ENCODE results near the gene CD93. TPM values are rescaled to one million over a fixed set of nuclear protein-coding genes. Genes with fewer than 3 reads are reported as not detected.

Gene CD93
- total RNA-seq, 1 donor from 2014 or later = 3.4 TPM

DNA sequence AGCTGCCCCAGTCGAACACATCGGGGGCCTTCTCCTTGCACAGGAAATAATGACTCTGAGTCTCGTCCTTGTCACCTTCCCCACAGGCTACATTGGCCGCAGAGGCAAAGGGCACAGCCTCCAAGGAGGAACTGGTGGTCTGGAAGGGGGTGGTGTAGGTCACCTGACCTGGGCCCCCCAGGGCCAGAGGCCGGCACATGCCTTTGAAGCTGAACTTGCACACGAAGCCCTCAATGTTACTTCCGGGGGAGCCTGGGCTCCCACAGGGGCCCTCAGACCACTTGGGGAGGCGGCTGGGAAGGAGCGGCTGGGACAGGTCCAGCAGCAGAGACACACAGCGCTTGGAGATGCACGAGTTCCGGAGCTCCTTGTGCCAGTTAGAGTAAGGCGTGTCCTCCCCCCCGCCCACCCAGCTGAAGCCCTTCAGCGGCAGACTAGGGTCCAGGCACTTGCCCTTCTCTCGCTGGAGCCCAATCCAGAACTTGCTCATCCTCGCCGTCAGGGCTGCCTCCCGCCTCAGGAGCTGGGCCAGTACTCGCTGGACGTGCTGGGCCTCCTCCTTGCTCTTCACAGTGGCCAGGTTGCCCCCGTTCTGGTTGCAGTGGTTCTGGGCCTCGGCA lies 578 bp downstream of the CD93 start:
- Mint-ChIP-seq H3K9me3 (ENCODE audit: low read depth) (no peaks in the 10 kb centered on the region), H3K4me3 (ENCODE audit: unreplicated experiment) (no peak overlapping the region), H3K36me3 (ENCODE audit: low read depth) (no peaks in the 10 kb centered on the region), H3K27ac (ENCODE audit: unreplicated experiment) (no peak overlapping the region), H3K27me3 (ENCODE audit: low read depth) (no peaks in the 10 kb centered on the region), H3K4me1 (ENCODE audit: low read depth) (peaks cover 19% of the 10 kb centered on the region)
- TF ChIP-seq, protein P1, sequence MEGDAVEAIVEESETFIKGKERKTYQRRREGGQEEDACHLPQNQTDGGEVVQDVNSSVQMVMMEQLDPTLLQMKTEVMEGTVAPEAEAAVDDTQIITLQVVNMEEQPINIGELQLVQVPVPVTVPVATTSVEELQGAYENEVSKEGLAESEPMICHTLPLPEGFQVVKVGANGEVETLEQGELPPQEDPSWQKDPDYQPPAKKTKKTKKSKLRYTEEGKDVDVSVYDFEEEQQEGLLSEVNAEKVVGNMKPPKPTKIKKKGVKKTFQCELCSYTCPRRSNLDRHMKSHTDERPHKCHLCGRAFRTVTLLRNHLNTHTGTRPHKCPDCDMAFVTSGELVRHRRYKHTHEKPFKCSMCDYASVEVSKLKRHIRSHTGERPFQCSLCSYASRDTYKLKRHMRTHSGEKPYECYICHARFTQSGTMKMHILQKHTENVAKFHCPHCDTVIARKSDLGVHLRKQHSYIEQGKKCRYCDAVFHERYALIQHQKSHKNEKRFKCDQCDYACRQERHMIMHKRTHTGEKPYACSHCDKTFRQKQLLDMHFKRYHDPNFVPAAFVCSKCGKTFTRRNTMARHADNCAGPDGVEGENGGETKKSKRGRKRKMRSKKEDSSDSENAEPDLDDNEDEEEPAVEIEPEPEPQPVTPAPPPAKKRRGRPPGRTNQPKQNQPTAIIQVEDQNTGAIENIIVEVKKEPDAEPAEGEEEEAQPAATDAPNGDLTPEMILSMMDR (IDR thresholded peaks at IDR 0.05) = no peak
- no peak for DNase-seq (ENCODE audit: low spot score)

DNA sequence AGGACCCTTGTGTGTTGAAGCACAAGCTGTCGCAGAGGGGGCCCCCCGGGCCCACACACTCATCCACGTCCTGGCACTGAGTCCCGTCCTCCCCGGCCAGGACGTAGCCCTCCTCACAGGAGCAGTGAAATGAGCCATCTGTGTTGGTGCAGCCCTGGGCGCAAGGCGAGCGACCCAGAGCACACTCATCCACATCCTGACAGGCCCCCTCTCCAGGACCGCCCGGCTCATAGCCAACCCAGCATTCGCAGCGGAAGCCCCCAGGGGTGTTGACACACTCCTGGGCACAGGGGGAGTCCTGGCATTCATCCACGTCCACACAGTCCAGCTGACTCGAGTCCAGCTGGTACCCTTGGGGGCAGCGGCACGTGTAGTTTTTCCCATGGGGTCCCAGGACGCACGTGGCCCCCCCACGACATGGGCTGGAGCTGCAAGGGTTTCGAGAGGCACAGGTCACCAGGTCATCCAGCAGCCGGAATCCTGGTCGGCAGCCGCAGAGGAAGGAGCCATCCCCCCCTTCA lies 1.2 kb downstream of the CD93 start:
- TF ChIP-seq, protein P1 (IDR thresholded peaks at IDR 0.05) = no peak
- Mint-ChIP-seq H3K27me3 (ENCODE audit: low read depth) (no peaks in the 10 kb centered on the region), H3K9me3 (ENCODE audit: low read depth) (no peaks in the 10 kb centered on the region), H3K27ac (ENCODE audit: unreplicated experiment) (no peak overlapping the region), H3K36me3 (ENCODE audit: low read depth) (no peaks in the 10 kb centered on the region), H3K4me1 (ENCODE audit: low read depth) (peaks cover 19% of the 10 kb centered on the region), H3K4me3 (ENCODE audit: unreplicated experiment) (no peak overlapping the region)
- no peak for DNase-seq (ENCODE audit: low spot score)

DNA sequence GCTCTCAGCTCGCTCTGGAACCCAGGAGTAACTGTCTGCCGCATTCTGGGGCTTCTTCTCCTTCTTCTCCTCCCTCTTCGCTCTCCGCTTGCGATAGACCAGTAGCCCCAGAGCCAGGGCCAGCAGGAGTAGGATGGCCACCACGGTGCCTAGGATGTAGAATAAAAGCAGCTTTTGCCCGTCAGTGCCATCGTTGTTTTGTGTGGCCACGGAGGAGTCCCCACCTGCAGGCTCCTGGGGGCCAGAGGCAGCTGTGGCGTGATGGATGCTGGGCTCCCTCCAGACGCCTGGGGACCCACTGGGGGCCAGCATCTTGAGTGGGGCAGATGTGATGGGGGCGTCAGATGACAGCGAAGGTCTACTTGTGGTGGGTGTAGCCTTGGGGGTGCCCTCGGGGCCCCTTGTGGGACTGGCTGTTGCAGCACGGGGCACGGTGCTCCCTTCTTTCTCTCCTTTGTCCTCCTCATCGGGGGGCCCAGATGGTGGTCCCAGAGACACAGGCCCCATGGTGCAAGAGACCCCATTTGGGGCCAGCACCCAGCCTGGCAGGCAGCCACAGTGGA lies 1.8 kb downstream of the CD93 start:
- Mint-ChIP-seq H3K9me3 (ENCODE audit: low read depth) (no peaks in the 10 kb centered on the region), H3K4me1 (ENCODE audit: low read depth) (peaks cover 19% of the 10 kb centered on the region), H3K27ac (ENCODE audit: unreplicated experiment) (no peak overlapping the region), H3K36me3 (ENCODE audit: low read depth) (no peaks in the 10 kb centered on the region), H3K4me3 (ENCODE audit: unreplicated experiment) (no peak overlapping the region), H3K27me3 (ENCODE audit: low read depth) (no peaks in the 10 kb centered on the region)
- no peak for DNase-seq (ENCODE audit: low spot score)
- TF ChIP-seq, protein P1 (IDR thresholded peaks at IDR 0.05) = no peak

DNA sequence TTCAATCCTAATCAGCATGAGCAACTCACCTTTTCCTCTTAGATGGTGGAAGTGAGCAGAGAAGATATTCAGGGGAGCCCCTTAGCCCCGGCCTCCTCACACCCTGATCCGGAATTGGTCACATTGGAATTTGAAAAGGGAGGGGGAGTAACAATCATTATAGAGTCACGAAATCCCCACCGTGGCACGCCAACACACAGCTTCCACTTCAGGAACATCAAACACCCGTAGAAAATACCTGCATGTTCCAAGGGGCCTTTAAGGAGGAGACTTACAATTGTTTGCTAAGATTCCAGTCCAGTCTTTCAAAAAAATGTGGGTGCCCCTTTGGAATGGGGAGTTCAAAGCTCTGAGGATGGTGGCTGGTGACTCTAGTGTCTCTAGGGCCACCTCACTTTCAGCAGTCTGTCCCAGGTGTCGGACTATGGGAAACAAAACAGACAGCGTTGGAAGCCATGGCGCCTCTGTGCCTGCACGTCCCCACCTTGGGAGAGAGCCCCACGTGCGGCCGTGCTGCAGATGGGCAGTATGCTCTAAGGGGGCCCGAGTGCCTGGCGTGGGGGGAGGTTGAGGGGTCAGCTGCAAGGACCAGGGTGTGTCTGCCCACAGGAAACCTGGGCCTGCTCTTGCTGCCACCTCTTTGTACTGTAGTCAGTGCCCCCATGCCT lies 2.4 kb downstream of the CD93 start:
- Mint-ChIP-seq H3K9me3 (ENCODE audit: low read depth) (no peaks in the 10 kb centered on the region), H3K36me3 (ENCODE audit: low read depth) (no peaks in the 10 kb centered on the region), H3K27me3 (ENCODE audit: low read depth) (peaks cover 2% of the 10 kb centered on the region), H3K4me1 (ENCODE audit: low read depth) (peaks cover 19% of the 10 kb centered on the region), H3K27ac (ENCODE audit: unreplicated experiment) (no peak overlapping the region), H3K4me3 (ENCODE audit: unreplicated experiment) (no peak overlapping the region)
- TF ChIP-seq, protein P1 (IDR thresholded peaks at IDR 0.05) = no peak
- DNase-seq (ENCODE audit: low spot score) = no peak

DNA sequence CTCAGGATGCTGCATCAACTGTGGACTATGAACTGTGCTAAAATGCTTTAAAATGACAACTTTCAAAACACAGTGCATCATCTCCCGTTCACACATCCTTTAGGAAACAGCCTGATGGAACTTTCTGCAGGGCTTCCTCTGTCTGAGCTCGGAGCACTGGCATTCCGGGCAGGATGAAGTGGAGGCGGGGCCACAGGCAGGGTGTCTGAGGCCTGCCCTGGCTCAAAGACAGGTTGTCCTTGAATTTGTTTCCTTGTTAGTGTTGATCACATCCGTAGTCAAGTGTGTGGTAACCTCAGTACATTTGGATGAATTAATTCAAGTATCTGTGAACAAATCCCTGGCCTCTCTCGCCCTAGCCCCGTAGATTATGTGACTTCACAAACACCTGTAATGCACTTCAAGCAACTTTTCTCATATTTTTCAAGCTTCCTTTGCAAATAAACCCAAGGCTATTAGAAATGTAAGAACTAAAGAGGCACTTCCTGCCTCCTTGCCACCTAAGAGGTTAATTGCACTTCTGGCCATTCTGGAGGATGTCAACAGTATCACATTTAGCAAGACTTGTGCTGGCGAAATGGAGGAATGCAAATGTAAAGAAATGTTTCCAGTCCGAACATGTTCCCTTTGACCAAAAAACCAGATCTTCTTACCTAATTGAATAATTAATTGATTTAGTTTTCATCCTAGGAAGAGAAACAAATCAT lies 3.1 kb downstream of the CD93 start:
- Mint-ChIP-seq H3K27ac (ENCODE audit: unreplicated experiment) (no peak overlapping the region), H3K9me3 (ENCODE audit: low read depth) (no peaks in the 10 kb centered on the region), H3K36me3 (ENCODE audit: low read depth) (no peaks in the 10 kb centered on the region), H3K4me1 (ENCODE audit: low read depth) (peaks cover 19% of the 10 kb centered on the region), H3K27me3 (ENCODE audit: low read depth) (peaks cover 2% of the 10 kb centered on the region), H3K4me3 (ENCODE audit: unreplicated experiment) (no peak overlapping the region)
- no peak for DNase-seq (ENCODE audit: low spot score)
- TF ChIP-seq, protein P1 (IDR thresholded peaks at IDR 0.05) = no peak
